Ecto neural progenitor cell (in vitro differentiated cells): Measurements from ENCODE around the gene PTCD3.

Source experiments
- DNase-seq: peaks from one replicate; pipeline ENCODE4 v3.0.0-alpha.2; 2018; ENCODE audit warnings: low spot score

PTCD3 gene

GRCh38 chr2:86143926-86144685, 38.1 kb downstream of the PTCD3 start:
- no peak for DNase-seq

GRCh38 chr2:86147793-86148192, 41.8 kb downstream of the PTCD3 start:
- DNase-seq, result no peak

GRCh38 chr2:86150502-86150901, 44.5 kb downstream of the PTCD3 start:
- DNase-seq, result no peak

GRCh38 chr2:86157009-86157556, 51.0 kb downstream of the PTCD3 start:
- no peak for DNase-seq

GRCh38 chr2:86158286-86158685, 52.3 kb downstream of the PTCD3 start:
- no peak for DNase-seq

- DNase-seq, result no peak
These were observed 54.3 kb downstream of the PTCD3 start for GRCh38 chr2:86160156-86160952.

- no peak for DNase-seq
These were observed 64.4 kb downstream of the PTCD3 start for GRCh38 chr2:86170449-86170848.

- no peak for DNase-seq
These were observed 65.3 kb downstream of the PTCD3 start for GRCh38 chr2:86171295-86171694.

GRCh38 chr2:86172610-86173009, 66.6 kb downstream of the PTCD3 start:
- DNase-seq, result no peak

- no peak for DNase-seq
These were observed 68.4 kb downstream of the PTCD3 start for GRCh38 chr2:86174445-86174844.

GRCh38 chr2:86175828-86176227, 69.8 kb downstream of the PTCD3 start:
- DNase-seq, result no peak

- no peak for DNase-seq
These were observed 70.6 kb downstream of the PTCD3 start for GRCh38 chr2:86176597-86176996.

GRCh38 chr2:86185517-86186212, 79.6 kb downstream of the PTCD3 start:
- no peak for DNase-seq

- no peak for DNase-seq
These were observed 80.4 kb downstream of the PTCD3 start for GRCh38 chr2:86186431-86186830.

- no peak for DNase-seq
These were observed 83.9 kb downstream of the PTCD3 start for GRCh38 chr2:86189782-86190416.
